NCI-H2029 (cell line): Measurements from ENCODE around the gene ARHGAP22.

ENCODE experiments used
- DNase-seq: peaks from one replicate; lab custom pipeline; 2025; lab: John Stamatoyannopoulos, UW

Gene ARHGAP22

GRCh38 chr10:48587819-48588218 lies 17.1 kb downstream of the ARHGAP22 start:
- no peak for DNase-seq

GRCh38 chr10:48587101-48587500 lies 17.8 kb downstream of the ARHGAP22 start:
- no peak for DNase-seq

GRCh38 chr10:48582970-48583369 lies 21.9 kb downstream of the ARHGAP22 start:
- DNase-seq: no peak

GRCh38 chr10:48580236-48580635 lies 24.6 kb downstream of the ARHGAP22 start:
- DNase-seq: no peak

- DNase-seq: no peak
These were observed 25.5 kb downstream of the ARHGAP22 start for GRCh38 chr10:48579251-48579960.

- no peak for DNase-seq
These were observed 27.7 kb downstream of the ARHGAP22 start for GRCh38 chr10:48577158-48577557.

GRCh38 chr10:48576501-48576900 lies 28.4 kb downstream of the ARHGAP22 start:
- no peak for DNase-seq

GRCh38 chr10:48575901-48576300 lies 29.0 kb downstream of the ARHGAP22 start:
- no peak for DNase-seq

GRCh38 chr10:48574817-48575380 lies 30.0 kb downstream of the ARHGAP22 start:
- DNase-seq: no peak

GRCh38 chr10:48574322-48574796 lies 30.5 kb downstream of the ARHGAP22 start:
- no peak for DNase-seq

GRCh38 chr10:48573045-48573444 lies 31.8 kb downstream of the ARHGAP22 start:
- no peak for DNase-seq

- no peak for DNase-seq
These were observed 32.5 kb downstream of the ARHGAP22 start for GRCh38 chr10:48572414-48572813.

- DNase-seq: no peak
These were observed 36.3 kb downstream of the ARHGAP22 start for GRCh38 chr10:48568546-48568945.

GRCh38 chr10:48568131-48568530 lies 36.7 kb downstream of the ARHGAP22 start:
- DNase-seq: no peak

GRCh38 chr10:48567346-48567745 lies 37.5 kb downstream of the ARHGAP22 start:
- DNase-seq: no peak

GRCh38 chr10:48564466-48565160 lies 40.3 kb downstream of the ARHGAP22 start:
- DNase-seq: no peak

GRCh38 chr10:48557511-48558123 lies 47.3 kb downstream of the ARHGAP22 start:
- DNase-seq: no peak

GRCh38 chr10:48556713-48557112 lies 48.2 kb downstream of the ARHGAP22 start:
- DNase-seq: no peak

- no peak for DNase-seq
These were observed 48.8 kb downstream of the ARHGAP22 start for GRCh38 chr10:48556065-48556464.

- no peak for DNase-seq
These were observed 49.4 kb downstream of the ARHGAP22 start for GRCh38 chr10:48555310-48556042.

- no peak for DNase-seq
These were observed 50.2 kb downstream of the ARHGAP22 start for GRCh38 chr10:48554656-48555055.

- DNase-seq: no peak
These were observed 50.6 kb downstream of the ARHGAP22 start for GRCh38 chr10:48554246-48554645.
